B cell (primary cell): ENCODE data around the gene HAPLN1. TPM values are rescaled to one million over a fixed set of nuclear protein-coding genes. Genes with fewer than 3 reads are reported as not detected.

Experiments
- ATAC-seq: fragments of 200-7000 bp; cut with Tn5 transposase; one replicate; pipeline ENCODE4 v1.10.0; 2021; ENCODE audit warnings: low read depth, mild to moderate bottlenecking, moderate number of reproducible peaks, moderate library complexity
- CTCF ChIA-PET: fragments of 350-600 bp; sonication (Branson Sonifier 250); formaldehyde crosslinking; loops from one replicate; lab custom pipeline; 2021; ENCODE audit warnings: antibody characterized with exemption, inconsistent platforms; lab: Charles Lee
- POLR2A ChIA-PET: fragments of 350-600 bp; sonication (Branson Sonifier 250); formaldehyde crosslinking; loops from one replicate; lab custom pipeline; 2021; ENCODE audit warnings: antibody characterized with exemption; lab: Charles Lee
- DNase-seq: peaks from one replicate; pipeline ENCODE4 v3.0.0; 2013
- H2AFZ ChIP-seq: 2 replicates; pipeline ENCODE4 v1.6.1; 2012; ENCODE audit warnings: mild to moderate bottlenecking, low read depth, low read length; ENCODE audit not compliant: insufficient read depth, poor library complexity, severe bottlenecking
- H3K27ac ChIP-seq, 2 donors: 1 replicate in 1 of 2; 2 replicates in 1 of 2; pipeline ENCODE4 v1.5.1; 2012 to 2013; ENCODE audit warnings: low read length in 2 of 2, mild to moderate bottlenecking in 2 of 2, moderate library complexity in 1 of 2
- H3K27me3 ChIP-seq, 4 experiments: fragments of 200-600 bp in 1 of 4; sonication (generic) in 1 of 4; replicated peaks in 1 of 4; 1 replicate in 2 of 4; 2 replicates in 2 of 4; pipeline versions ENCODE4 v1.6.1 to v1.7.0; 2013 to 2016; ENCODE audit warnings: low read length in 3 of 4, mild to moderate bottlenecking in 2 of 4, mixed read lengths in 1 of 4, moderate library complexity in 1 of 4; ENCODE audit not compliant: insufficient read depth in 4 of 4, control insufficient read depth in 3 of 4; ENCODE audit errors: control extremely low read depth in 1 of 4
- H3K36me3 ChIP-seq, 2 experiments: replicated peaks in 1 of 2; 1 replicate in 1 of 2; 2 replicates in 1 of 2; pipeline versions ENCODE4 v1.6.1 to v1.7.1; 2013; ENCODE audit warnings: low read length in 1 of 2; ENCODE audit not compliant: insufficient read depth in 2 of 2, control insufficient read depth in 1 of 2; ENCODE audit errors: control extremely low read depth in 1 of 2, extremely low read depth in 1 of 2
- H3K4me1 ChIP-seq, 2 donors: fragments of 200-600 bp in 1 of 2; sonication (generic) in 1 of 2; 1 replicate in 1 of 2; 2 replicates in 1 of 2; pipeline versions ENCODE4 v1.5.1 to v1.6.1; 2013 to 2017; ENCODE audit warnings: low read length in 2 of 2; ENCODE audit not compliant: control insufficient read depth in 2 of 2, insufficient read depth in 2 of 2
- H3K4me2 ChIP-seq: replicated peaks from 2 replicates; pipeline ENCODE3; 2012; ENCODE audit warnings: mild to moderate bottlenecking, low read depth, low read length; ENCODE audit not compliant: poor library complexity, severe bottlenecking
- H3K4me3 ChIP-seq, 5 experiments: fragments of 200-600 bp in 1 of 5; sonication (generic) in 1 of 5; 1 replicate in 3 of 5; 2 replicates in 2 of 5; pipeline versions ENCODE4 v1.5.1 to v1.7.0; 2011 to 2016; ENCODE audit warnings: low read length in 4 of 5, mild to moderate bottlenecking in 4 of 5, low read depth in 2 of 5, control low read depth in 1 of 5, moderate library complexity in 1 of 5; ENCODE audit not compliant: insufficient read depth in 1 of 5; ENCODE audit errors: control extremely low read depth in 1 of 5, extremely low read depth in 1 of 5
- H3K79me2 ChIP-seq: fragments of 200-600 bp; sonication (generic); one replicate; pipeline ENCODE4 v1.6.0; 2016; ENCODE audit warnings: low read length; ENCODE audit not compliant: control insufficient read depth, insufficient read depth
- H3K9ac ChIP-seq: fragments of 200-600 bp; sonication (generic); 2 replicates; pipeline ENCODE4 v1.6.1; 2017; ENCODE audit warnings: mild to moderate bottlenecking, low read length, moderate library complexity
- H3K9me3 ChIP-seq, 3 donors: one replicate each; pipeline versions ENCODE4 v1.6.1 to v1.7.1; 2013; ENCODE audit warnings: low read length in 2 of 3; ENCODE audit not compliant: control insufficient read depth in 2 of 3, insufficient read depth in 1 of 3; ENCODE audit errors: control extremely low read depth in 1 of 3
- H4K20me1 ChIP-seq: 2 replicates; pipeline ENCODE4 v1.6.0; 2012; ENCODE audit warnings: mild to moderate bottlenecking, low read length; ENCODE audit not compliant: insufficient read depth, control insufficient read depth, poor library complexity, severe bottlenecking
- H3K27ac Mint-ChIP-seq: one replicate; pipeline ENCODE4 v1.8.0; 2021; ENCODE audit warnings: mixed read lengths
- H3K27me3 Mint-ChIP-seq: one replicate; pipeline ENCODE4 v1.8.0; 2021; ENCODE audit warnings: mixed read lengths
- H3K4me1 Mint-ChIP-seq: one replicate; pipeline ENCODE4 v1.8.0; 2021; ENCODE audit warnings: mixed read lengths
- H3K4me3 Mint-ChIP-seq: one replicate; pipeline ENCODE4 v1.8.0; 2021; ENCODE audit warnings: mixed read lengths
- H3K9me3 Mint-ChIP-seq: one replicate; pipeline ENCODE4 v1.8.0; 2022; ENCODE audit warnings: mixed read lengths; ENCODE audit not compliant: insufficient read depth
- EZH2 ChIP-seq: IDR thresholded peaks from 2 replicates; pipeline ENCODE4 v1.6.1; 2012; ENCODE audit warnings: borderline replicate concordance, low read depth, mild to moderate bottlenecking, moderate library complexity, low read length; ENCODE audit not compliant: insufficient read depth, poor library complexity, severe bottlenecking
- WGBS: methylation state at CpG from one replicate; pipeline ENCODE4 v1.1.5; 2013; ENCODE audit warnings: missing lambda C conversion rate; ENCODE audit not compliant: insufficient coverage; 5-methylcytosine and 5-hydroxymethylcytosine counted together
- intact Hi-C: fragments of 100-400 bp; cut with micrococcal nuclease; formaldehyde crosslinking; loops from one replicate; pipeline ENCODE4 v1.10.0; 2022
- polyA plus RNA-seq: library from polyadenylated mRNA; depleted of rRNA; stranded (reverse); fragments of >200 nt; gene quantifications from 2 replicates; pipeline ENCODE4 v1.2.3, GENCODE V29; 2012
- total RNA-seq, 2 donors: library from RNA; stranded (reverse); fragments of 120-200 nt in 1 of 2; gene quantifications; 1 replicate in 1 of 2; 2 replicates in 1 of 2; pipeline versions ENCODE4 v1.2.3 to v1.2.4, GENCODE V29; 2013 to 2022
- TF ChIP-seq, protein P1 (sequence below): fragments of 200-600 bp; IDR thresholded peaks from one replicate; pipeline ENCODE4 v1.8.0; 2022; ENCODE audit warnings: antibody characterized with exemption, mild to moderate bottlenecking

Gene HAPLN1
- total and polyA plus RNA-seq, 2 donors (not counting 1 experiment from before 2014, with no cell fraction given) = not detected

DNA sequence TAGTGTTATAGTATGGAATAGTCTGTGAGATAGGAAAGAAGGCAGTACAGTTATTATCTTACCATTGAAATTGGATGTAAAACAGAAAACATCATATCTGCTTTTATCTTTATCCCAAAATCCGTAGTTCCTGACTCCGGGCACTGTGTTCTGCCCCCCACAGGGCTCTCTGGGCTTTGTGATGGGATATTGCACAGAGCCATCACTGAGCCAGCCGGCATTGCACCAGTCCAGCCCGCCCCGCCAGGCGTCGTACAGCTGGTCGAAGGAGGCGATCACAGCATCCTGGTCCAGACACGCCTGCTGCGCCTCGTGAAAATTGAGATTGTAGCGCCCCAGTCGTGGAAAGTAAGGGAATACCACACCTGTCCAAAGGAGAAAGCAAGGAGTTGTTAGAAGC, 76.4 kb downstream of the HAPLN1 start:
- Mint-ChIP-seq H3K27ac (no peak overlapping the region), H3K9me3 (no peaks in the 10 kb centered on the region), H3K4me3 (no peak overlapping the region), H3K4me1 (no peaks in the 10 kb centered on the region), H3K27me3 (no peaks in the 10 kb centered on the region)
- intact Hi-C loops = no loop called here
- peaks cover 0 to 3% (median 0%) of the 10 kb centered on the region in 3 donors for H3K9me3 ChIP-seq
- TF ChIP-seq, protein P1, sequence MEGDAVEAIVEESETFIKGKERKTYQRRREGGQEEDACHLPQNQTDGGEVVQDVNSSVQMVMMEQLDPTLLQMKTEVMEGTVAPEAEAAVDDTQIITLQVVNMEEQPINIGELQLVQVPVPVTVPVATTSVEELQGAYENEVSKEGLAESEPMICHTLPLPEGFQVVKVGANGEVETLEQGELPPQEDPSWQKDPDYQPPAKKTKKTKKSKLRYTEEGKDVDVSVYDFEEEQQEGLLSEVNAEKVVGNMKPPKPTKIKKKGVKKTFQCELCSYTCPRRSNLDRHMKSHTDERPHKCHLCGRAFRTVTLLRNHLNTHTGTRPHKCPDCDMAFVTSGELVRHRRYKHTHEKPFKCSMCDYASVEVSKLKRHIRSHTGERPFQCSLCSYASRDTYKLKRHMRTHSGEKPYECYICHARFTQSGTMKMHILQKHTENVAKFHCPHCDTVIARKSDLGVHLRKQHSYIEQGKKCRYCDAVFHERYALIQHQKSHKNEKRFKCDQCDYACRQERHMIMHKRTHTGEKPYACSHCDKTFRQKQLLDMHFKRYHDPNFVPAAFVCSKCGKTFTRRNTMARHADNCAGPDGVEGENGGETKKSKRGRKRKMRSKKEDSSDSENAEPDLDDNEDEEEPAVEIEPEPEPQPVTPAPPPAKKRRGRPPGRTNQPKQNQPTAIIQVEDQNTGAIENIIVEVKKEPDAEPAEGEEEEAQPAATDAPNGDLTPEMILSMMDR = no peak
- TF ChIP-seq EZH2 = no peak
- CTCF ChIA-PET = no interaction called here
- H3K4me3 ChIP-seq = no peak overlapping the region
- no peak overlapping the region for H2AFZ ChIP-seq
- no peaks in the 10 kb centered on the region for H3K36me3 ChIP-seq
- no peak for ATAC-seq
- 94% methylated on average over 14 of the region's 14 CpGs for WGBS
- no peaks in the 10 kb centered on the region for H3K27me3 ChIP-seq
- H3K4me1 ChIP-seq = no peaks in the 10 kb centered on the region
- H3K9ac ChIP-seq = no peak overlapping the region
- no peak overlapping the region for H3K4me2 ChIP-seq
- POLR2A ChIA-PET = no interaction called here
- H4K20me1 ChIP-seq = no peaks in the 10 kb centered on the region
- DNase-seq = no peak
- H3K79me2 ChIP-seq = no peaks in the 10 kb centered on the region
- no peak overlapping the region for H3K27ac ChIP-seq

DNA sequence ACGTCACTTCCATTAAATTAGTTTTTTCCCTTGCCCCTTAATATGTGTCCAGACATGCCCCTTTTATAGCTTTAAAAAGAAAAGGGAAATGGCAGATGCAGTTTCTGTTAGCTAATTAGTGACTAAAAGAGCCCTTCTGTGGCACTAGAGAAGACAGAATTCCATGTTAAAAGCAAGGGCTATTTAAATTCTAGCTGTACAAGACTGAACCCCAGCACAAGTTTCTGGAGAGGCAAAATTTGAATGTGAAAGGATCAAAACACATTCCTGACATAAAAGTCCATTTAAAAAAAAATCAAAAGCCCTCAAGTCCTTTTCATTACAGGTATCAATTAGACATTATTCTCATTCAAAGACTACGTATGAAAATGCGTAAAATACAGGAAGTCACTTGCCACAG, 78.7 kb downstream of the HAPLN1 start:
- WGBS = 100% methylated on average over 2 of the region's 3 CpGs
- H3K9ac ChIP-seq = no peak overlapping the region
- Mint-ChIP-seq H3K9me3 (no peaks in the 10 kb centered on the region), H3K27me3 (no peaks in the 10 kb centered on the region), H3K4me1 (no peaks in the 10 kb centered on the region), H3K4me3 (no peak overlapping the region), H3K27ac (no peak overlapping the region)
- intact Hi-C loops = no loop called here
- peaks cover 0 to 3% (median 0%) of the 10 kb centered on the region in 3 donors for H3K9me3 ChIP-seq
- no peaks in the 10 kb centered on the region for H3K79me2 ChIP-seq
- no peak overlapping the region for H3K4me3 ChIP-seq
- H3K27ac ChIP-seq = no peak overlapping the region
- POLR2A ChIA-PET = no interaction called here
- no peak for TF ChIP-seq EZH2
- TF ChIP-seq, protein P1 = no peak
- no peak for ATAC-seq
- CTCF ChIA-PET = no interaction called here
- no peak for DNase-seq
- H3K27me3 ChIP-seq = no peaks in the 10 kb centered on the region
- H3K4me2 ChIP-seq = no peak overlapping the region
- H3K36me3 ChIP-seq = no peaks in the 10 kb centered on the region
- no peaks in the 10 kb centered on the region for H3K4me1 ChIP-seq
- no peaks in the 10 kb centered on the region for H4K20me1 ChIP-seq
- no peak overlapping the region for H2AFZ ChIP-seq
